SK-N-MC (cell line): ENCODE measurements around the gene GLMP.

ENCODE experiments used
- EZH2 ChIP-seq: fragments of 200-600 bp; sonication (generic); IDR thresholded peaks from one replicate; pipeline ENCODE4 v1.6.1; 2017; ENCODE audit warnings: antibody characterized with exemption
- POLR2AphosphoS5 ChIP-seq: IDR thresholded peaks from 2 replicates; pipeline ENCODE4 v1.6.1; 2012; ENCODE audit warnings: mild to moderate bottlenecking, low read depth, low read length, borderline replicate concordance

DNA sequence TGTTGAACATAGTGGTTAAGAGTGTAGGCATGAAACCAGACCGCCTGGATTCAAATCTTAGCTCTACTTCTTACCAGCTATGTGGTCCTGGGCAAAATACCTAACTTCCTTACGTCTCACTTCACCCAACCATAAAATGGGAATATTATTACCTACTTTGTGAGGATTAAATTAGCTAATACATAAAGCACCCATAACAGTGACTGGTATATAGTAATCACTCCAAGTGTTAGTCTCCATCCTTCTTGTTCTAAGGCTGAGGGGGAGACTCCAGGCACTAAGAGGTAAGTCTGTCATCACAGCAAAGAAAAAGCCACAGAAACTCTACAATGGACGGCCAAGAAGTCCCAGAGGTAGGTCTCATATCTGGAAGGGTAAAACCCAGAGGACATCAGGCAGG lies 15.6 kb downstream of the GLMP start:
- no peak for TF ChIP-seq POLR2AphosphoS5
- no peak for TF ChIP-seq EZH2
